HG02938 (cell line): Measurements from ENCODE around the gene ACAP2.
"Not testable (repeated sequence)": the region's sequence is repeated elsewhere in the genome, so short reads cannot be mapped to it uniquely, and the experiment has no call there.

Source experiments
- ATAC-seq: cut with Tn5 transposase; IDR thresholded peaks from one replicate; pipeline ENCODE4 v1.9.1; 2021; ENCODE audit warnings: mild to moderate bottlenecking, moderate library complexity; ENCODE audit not compliant: unreplicated experiment

Gene ACAP2

GRCh38 chr3:195297446-195297845 lies 145.4 kb downstream of the ACAP2 start:
- no peak for ATAC-seq

- ATAC-seq: no peak
Measured at GRCh38 chr3:195296662-195297061, 146.2 kb downstream of the ACAP2 start.

- no peak for ATAC-seq
Measured at GRCh38 chr3:195291121-195291520, 151.7 kb downstream of the ACAP2 start.

- not testable (repeated sequence) for ATAC-seq
Measured at GRCh38 chr3:195290643-195291042, 152.2 kb downstream of the ACAP2 start.

DNA sequence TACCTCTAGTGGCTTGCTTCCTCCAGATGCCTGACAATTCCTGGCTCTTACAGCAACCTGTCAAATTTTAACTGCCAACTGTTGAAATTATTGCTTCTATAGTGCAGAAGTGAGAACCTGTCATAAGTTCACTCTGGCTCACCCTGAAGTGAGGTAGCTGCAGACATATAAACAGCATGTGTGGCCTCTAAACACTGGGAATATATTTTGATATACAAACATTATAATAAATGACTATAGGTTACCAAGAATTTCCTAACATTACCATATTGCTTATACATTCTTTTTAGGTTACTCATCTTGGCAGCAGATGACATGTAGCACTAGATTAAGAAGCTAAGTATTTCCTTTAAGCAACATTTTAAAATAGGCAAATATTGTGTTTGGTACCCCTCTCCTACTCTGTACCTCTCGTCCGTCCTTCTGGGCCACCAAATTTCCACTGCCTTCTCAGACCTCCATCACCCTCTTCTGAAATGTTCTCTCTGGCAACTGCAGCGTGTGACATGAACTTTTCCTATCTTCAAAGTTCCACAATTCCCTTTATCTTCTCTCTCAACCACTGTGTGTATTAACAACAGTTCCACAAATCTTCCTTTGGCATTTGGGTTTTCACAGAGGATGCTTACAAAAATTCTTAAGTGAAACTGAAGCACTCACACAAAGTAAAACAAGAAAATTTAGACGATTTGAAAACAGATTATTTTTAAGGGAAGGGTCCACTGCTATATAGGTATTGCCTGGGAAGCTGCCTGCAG lies 156.5 kb downstream of the ACAP2 start:
- ATAC-seq: no peak

DNA sequence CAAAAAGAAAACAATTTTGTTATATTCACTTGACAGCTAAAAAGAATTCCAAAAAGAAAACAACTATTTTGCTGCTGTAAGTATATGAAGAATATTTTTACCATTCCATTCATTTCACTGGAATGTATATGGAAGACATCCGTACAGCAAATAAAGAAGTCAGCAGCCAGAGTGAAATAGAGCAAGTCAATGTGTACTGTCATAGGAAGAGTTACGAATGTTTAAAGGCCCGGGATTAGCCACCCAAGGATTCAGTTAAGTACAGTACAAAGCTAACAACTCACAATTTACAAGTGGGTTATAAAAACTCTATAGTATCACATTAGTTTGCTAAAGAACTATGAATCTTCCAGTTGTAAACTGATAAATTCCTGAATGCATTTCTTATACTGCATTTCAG lies 157.4 kb downstream of the ACAP2 start:
- ATAC-seq: no peak

- no peak for ATAC-seq
Measured at GRCh38 chr3:195284842-195285241, 158.0 kb downstream of the ACAP2 start.

DNA sequence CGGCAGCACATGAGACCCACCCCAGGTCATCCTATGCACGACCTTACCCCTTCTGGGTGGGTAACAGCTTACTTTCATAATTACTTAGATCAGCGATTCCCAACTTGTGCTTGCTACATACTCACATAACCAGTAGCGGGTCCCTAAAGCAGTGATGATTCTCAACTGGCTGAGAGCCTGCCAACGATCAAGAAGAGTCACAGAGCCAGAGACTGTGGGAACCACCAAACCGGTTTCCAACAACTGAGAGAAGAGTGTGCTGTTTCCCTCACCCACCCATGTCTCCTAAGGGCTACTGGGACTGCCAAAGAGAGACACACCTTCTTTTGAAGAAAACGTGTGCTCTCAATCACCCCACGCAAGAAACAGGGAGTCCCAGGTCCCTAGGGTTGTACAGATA lies 159.9 kb downstream of the ACAP2 start:
- no peak for ATAC-seq

DNA sequence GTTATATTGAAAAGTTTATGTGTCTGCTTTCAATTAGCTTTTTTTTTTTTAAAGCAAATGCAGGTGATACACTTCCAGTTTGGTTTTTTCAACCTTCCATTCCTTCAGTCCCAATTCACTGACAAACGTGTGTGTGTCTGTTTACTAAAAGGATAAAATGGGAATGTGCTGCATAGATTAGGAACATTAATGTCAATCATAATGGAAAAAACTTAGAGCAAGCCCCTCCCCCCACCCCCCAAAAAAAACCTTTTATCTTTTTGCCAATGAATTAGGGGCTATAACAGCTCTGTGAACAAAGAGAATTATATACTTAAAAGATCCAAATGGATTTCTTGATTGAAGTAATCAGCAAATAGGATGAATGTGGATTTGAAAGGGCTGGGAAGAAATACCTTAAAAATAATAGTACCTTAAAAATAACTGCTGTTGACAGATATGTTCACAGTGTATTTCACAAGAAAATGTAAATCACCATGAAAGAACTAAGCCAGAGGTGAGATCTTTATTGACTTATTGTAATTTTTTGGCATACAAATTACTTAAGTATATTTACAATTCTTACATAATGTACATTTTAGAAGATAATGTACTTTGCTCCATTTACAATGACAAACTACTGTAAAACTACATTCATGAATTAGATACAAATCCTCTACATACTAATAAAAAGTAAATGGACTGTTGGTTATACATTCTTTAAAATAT lies 168.4 kb downstream of the ACAP2 start:
- no peak for ATAC-seq

DNA sequence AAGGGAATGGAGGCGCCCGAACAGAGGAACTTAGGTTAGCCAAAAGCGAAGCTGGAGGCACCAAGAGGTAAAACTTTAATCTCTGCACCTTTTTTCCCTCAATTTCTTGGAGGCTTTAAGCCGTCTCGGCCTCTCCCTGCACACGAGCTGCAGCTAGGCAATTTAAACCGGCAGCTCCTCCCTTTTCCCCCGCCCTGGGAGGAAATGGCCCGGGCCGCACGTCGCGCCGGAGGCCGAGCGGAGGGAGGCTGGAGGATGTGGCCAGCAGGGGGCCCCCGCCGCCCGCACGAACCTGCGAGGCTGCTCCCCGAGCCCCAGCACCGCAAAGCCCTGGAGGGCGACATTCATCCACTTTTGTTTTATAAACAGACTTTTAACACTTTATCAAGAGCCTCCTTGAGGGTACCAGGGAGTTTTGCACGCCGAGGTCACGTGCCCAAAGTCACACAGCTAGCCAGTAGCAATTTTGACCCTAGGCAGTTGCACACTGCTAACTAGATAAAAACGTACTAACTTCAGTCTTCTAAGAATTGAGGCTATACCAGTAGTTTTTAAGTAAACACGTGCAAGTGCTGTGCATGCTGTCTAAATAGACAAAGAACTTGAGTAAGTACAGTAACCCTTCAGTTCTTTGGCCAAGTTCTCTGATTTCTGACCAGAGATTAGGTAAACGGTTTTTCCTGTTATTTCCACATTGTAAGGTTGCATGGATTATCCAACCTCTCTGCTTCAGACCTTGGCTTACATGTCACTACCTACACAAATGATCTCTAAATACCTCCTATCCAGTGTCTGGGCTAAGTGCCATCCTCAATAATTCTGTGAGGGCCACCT lies 171.2 kb downstream of the ACAP2 start:
- ATAC-seq: peak; percentile 65

- peak; percentile 81 for ATAC-seq
Measured at GRCh38 chr3:195270817-195271409, 171.9 kb downstream of the ACAP2 start, which contains the start of gene XXYLT1. XXYLT1 (minus strand) TSS chr3:195271159; CDS start chr3:195271058, 101 bp downstream.

- ATAC-seq: peak; percentile 11
Measured at GRCh38 chr3:195270079-195270816, 172.6 kb downstream of the ACAP2 start.

GRCh38 chr3:195269375-195270078 lies 173.3 kb downstream of the ACAP2 start:
- ATAC-seq: no peak

DNA sequence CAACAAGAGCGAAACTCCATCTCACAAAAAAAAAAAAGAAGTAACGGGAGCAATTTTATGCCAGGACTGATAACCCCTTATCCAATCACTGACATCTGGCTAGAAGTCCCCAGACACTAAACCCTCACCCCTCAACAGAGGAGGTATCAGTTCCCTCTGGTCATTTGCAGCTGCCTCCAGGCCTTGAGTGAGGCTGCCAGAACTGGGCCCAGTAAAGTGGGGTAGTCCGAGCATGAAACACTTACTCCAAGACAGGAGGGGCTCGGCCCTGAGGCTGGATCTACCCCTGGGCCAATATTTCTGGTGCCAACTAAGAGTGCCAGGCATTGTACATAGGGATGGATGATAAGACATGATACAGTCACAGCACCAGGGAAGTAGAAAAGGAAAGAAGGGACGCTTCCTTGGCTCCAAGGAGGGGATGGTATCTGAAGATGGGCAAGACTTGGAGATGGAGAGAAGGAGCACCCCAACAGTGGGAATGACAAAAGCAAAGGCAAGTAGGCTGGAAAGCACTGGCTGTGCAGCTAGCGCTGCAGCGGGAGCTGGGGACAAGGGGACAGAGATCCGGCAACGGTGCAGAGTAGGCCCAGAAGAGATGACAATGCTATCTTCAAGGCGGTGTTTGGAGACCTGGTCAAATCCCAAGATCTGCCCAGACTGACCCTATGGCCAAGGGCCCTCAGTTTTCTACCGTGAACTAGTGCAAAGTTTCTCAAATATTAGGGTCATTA lies 174.1 kb downstream of the ACAP2 start:
- ATAC-seq: no peak

DNA sequence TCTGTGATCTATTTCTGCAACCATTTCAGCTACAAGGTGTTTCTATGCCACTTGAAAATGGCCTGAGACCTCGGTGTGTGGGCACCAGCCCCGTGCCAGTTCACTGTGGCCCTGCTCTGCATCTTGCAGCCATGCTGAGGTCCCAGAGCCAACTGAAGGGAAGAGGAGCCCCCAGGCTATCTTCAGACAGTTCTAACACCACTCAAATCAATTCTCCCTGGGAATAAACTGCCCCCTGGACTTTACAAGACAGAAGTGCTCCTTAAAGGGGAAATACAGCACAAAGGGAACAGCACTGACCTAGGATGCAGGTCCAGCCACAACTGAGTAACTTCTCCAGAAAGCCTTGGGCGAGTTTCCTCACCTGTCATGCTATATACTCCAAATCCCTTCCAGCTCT lies 175.7 kb downstream of the ACAP2 start:
- ATAC-seq: no peak

DNA sequence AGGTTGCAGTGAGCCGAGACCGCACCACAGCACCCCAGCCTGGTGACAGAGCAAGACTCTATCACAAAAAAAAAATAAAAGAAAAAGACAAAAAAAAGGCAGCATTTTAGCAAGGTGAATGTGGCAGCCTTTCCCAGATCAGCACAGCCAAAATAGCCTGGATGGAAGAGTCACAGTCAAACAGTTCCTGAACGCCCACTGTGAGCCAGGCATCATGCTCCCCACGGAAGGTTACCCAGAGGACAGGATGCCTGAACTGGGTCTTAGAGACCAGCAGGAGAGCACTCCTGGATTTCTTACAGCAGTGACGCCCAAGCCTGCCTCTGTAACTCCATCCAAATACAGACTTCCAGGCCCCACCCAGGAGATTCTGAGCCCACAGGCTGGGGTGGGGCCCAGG lies 176.4 kb downstream of the ACAP2 start:
- ATAC-seq: no peak

DNA sequence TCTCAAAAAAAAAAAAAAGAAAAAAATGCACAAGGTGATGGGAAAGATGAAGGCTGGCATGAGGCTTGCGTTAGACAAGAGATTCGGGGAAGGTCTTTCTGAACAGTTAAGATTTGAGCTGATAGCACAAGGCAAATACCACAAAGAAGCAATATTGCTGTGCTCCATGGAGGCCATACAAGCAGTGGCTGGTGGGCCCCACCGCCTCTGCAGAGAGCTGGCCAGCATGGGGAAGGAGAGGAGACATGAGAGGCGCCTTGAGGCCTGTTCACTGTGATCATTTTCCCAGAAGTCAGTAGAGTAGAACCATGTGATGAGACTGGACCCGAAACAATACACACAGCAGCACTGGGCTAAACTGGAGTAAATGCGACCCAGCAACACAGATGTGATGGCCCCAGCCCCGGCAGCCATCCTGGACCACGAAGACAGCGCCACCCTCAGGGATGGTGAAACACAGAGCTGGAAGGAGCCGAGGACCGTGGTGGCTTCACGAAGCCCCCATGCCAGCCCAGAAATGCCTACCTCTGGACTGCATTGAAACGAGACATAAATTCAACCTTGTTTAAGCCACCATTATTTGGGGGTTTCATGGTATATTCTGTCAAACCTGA lies 177.3 kb downstream of the ACAP2 start:
- no peak for ATAC-seq

DNA sequence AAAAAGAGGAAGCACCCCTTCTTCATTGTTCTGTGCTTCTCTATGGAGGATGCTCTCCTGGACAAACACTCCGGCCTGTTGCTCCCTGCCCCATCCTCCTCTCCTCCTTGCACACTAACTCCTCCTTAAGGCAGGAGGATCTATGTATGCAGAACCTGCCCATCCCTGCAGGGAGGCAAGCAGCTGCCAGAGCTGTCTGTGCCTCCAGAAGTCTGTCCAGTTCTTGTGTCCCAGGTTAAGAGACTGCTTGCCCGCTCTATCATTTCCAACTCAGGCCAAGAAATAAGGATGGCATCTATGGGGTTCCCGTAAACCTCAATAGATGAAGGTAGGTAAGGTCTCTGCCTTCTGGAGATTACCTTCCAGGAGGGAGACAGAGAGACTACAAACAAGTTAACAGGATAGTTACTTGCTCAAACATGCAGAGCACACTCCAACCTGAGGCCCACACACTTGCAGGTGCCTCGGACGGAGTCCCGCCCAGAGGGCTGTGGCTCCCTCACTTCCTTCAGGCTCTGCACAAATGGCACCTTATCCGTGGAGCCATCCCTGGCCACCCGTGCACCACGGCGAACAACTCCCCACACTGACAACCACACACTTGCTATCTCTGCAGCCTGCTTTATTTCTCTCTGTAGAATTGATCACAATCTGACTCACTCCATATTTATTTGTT lies 178.8 kb downstream of the ACAP2 start:
- no peak for ATAC-seq
